Activated naive CD4-positive, alpha-beta T cell treated with anti-CD3 and anti-CD28 coated beads, Interleukin-2, amount 10 ng/mL, durations not matched to agents 7 days and 5 days (primary cell): Measurements from ENCODE around the gene TMA7.
A peak's percentile ranks its signal among the peaks of the same experiment; 100 is the strongest.

Experiments
- CTCF ChIA-PET: fragments of 350-600 bp; sonication (Branson Sonifier 250); formaldehyde crosslinking; loops from one replicate; lab custom pipeline; 2021; ENCODE audit warnings: antibody characterized with exemption; lab: Charles Lee
- DNase-seq: peaks from one replicate; pipeline ENCODE4 v3.0.0-alpha.2; 2020
- H3K27ac Mint-ChIP-seq: one replicate; pipeline ENCODE4 v1.8.0; 2021; ENCODE audit warnings: mild to moderate bottlenecking, moderate library complexity, mixed read lengths
- H3K27me3 Mint-ChIP-seq: one replicate; pipeline ENCODE4 v1.8.0; 2021; ENCODE audit warnings: mild to moderate bottlenecking, mixed read lengths
- H3K36me3 Mint-ChIP-seq: one replicate; pipeline ENCODE4 v1.8.0; 2021; ENCODE audit warnings: mixed read lengths
- H3K4me1 Mint-ChIP-seq: one replicate; pipeline ENCODE4 v1.8.0; 2021; ENCODE audit warnings: mixed read lengths
- H3K4me3 Mint-ChIP-seq: one replicate; pipeline ENCODE4 v1.8.0; 2021; ENCODE audit warnings: mild to moderate bottlenecking, moderate library complexity, mixed read lengths
- H3K9me3 Mint-ChIP-seq: one replicate; pipeline ENCODE4 v1.8.0; 2021; ENCODE audit warnings: mixed read lengths

The TMA7 gene

DNA sequence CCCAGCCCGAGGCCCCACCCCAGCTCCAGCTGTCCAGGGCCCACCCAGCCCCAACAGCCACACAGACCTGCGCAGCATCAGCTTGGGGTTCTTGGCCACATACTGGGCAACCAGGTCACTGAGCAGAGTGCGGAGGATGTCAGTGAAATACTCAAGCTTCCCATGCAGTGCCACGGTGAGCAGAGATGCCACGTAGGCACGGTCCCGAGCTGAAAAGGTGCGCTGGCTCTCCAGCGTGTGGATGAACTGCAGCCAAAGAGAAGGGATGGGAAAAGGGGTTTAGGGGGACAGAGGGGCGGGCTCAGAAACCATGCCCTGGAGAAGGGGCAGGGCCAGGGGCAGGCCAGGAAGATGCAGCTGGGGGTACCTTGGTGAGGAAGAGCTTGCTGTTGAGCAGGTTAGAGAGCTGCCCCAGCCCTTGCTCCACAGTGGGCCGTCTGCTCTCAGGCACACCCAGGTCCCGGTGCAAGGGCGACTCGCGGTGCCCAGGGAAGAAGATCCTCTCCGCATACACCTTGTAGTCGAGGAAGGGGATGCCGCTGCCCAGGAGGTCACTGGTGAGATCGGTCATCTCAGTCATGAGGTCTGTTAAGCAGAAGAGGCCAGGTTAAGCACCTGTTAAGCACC lies 27.6 kb upstream of the TMA7 start:
- H3K4me1 Mint-ChIP-seq = no peaks in the 10 kb centered on the region
- no peaks in the 10 kb centered on the region for H3K9me3 Mint-ChIP-seq
- H3K36me3 Mint-ChIP-seq = no peaks in the 10 kb centered on the region
- peaks cover 3% of the 10 kb centered on the region for H3K27me3 Mint-ChIP-seq
- CTCF ChIA-PET = interaction anchor here (1.3 to 1.4 kb wide), 2 partner anchors 24 to 25 kb away, joined by 3 to 9 read pairs; no protein-coding TSS in a partner anchor
- H3K4me3 Mint-ChIP-seq = no peak overlapping the region
- peak; percentile 17 for DNase-seq
- no peak overlapping the region for H3K27ac Mint-ChIP-seq

DNA sequence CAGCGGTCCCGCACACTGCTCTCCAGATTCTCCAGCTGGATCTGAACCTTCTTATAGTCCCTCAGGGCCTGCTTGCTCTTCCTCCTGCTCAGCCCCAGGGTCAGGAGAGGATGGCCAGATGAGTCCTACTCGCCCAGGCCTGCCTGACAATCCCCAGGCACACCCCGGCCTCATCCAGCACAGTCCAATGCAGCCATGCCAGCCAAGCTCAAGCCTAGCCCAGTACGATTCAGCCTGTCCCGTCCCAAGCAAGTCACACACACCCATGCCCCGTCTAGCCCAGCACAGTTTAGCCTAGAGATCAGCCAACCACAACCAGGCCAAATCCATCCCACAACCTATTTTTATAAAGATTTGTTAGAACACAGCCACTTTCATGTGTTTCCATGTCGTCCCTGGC lies 27.0 kb upstream of the TMA7 start:
- no peak overlapping the region for H3K27ac Mint-ChIP-seq
- CTCF ChIA-PET = interaction anchor here (0.7 to 1.3 kb wide), 2 partner anchors 23 to 25 kb away, joined by 3 read pairs; no protein-coding TSS in a partner anchor
- no peaks in the 10 kb centered on the region for H3K27me3 Mint-ChIP-seq
- H3K4me1 Mint-ChIP-seq = no peaks in the 10 kb centered on the region
- no peak overlapping the region for H3K4me3 Mint-ChIP-seq
- DNase-seq = no peak
- H3K9me3 Mint-ChIP-seq = no peaks in the 10 kb centered on the region
- H3K36me3 Mint-ChIP-seq = no peaks in the 10 kb centered on the region

DNA sequence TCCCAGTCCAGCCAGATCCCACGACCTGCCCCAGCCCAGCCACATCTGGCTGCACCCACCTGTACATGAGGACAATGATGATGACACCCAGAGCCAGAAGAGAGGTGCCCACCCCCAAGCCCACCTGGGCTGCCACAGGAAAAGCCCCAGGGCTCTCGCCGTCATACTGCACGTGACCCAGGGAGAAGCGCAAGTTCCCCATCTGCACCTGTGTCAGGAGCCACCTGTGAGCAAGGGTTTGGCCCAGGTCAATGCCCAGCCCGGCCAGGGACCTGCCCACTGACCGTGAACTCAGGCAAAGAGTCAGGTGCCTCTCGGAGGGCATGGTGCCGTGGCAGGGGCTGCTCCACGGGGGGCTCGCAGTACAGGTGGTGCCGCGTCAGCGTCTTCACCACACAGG lies 26.4 kb upstream of the TMA7 start:
- Mint-ChIP-seq H3K9me3 (no peaks in the 10 kb centered on the region), H3K4me3 (no peak overlapping the region), H3K27ac (no peak overlapping the region)

DNA sequence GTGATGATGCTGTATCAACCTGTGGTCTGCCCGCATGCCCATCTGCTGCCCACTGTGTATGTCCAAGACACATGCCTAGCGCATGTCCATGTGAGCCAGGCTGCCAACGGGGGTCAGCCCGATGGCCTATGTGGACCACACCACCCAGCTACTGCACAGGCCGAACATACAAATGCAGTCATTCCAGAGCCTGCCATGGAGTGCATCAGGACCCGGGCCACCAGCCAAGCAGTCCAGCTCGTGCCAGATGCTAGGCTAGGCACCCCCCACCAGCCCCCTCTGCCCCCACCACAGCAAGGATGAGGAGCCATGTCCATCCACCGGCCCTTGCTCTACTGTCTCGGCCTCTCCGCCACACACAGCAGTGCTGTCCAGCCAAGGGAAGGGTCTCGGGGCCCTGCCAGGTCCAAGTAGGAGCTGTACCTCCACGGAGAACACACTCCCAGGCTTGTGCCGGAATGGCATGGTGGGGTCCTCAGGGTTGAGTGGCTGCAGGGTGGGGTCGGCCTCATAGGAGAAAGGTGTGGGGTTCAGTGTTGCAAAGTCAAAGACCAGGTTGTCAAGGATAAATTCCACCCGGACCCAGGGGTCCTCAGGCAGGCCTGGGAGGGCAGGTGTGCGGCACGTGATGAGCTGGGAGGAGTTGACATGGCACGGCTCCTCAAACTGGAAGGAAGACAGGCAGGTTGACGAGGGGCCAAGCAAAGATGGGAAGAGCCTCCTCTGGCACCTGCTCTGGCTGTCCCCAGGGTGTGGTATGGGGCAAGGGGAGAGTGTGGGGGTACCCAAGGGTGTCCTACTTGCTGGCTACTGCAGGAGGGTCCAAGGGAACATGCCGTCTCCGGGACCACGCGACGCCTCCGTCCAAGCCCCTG lies 25.4 kb upstream of the TMA7 start:
- CTCF ChIA-PET = interaction anchor here (1.9 to 2.5 kb wide), 2 partner anchors 18 to 22 kb away, joined by 5 to 10 read pairs; no protein-coding TSS in a partner anchor
- no peak overlapping the region for H3K27ac Mint-ChIP-seq
- H3K36me3 Mint-ChIP-seq = no peaks in the 10 kb centered on the region
- DNase-seq = no peak
- H3K4me3 Mint-ChIP-seq = no peak overlapping the region
- H3K4me1 Mint-ChIP-seq = no peaks in the 10 kb centered on the region
- H3K27me3 Mint-ChIP-seq = no peaks in the 10 kb centered on the region
- H3K9me3 Mint-ChIP-seq = no peaks in the 10 kb centered on the region

More for the DNA sequence above, 26.4 kb upstream of the TMA7 start:
- H3K36me3 Mint-ChIP-seq = no peaks in the 10 kb centered on the region
- no peaks in the 10 kb centered on the region for H3K27me3 Mint-ChIP-seq
- H3K4me1 Mint-ChIP-seq = no peaks in the 10 kb centered on the region
- CTCF ChIA-PET = interaction anchor here (0.7 to 1.3 kb wide), 2 partner anchors 22 to 24 kb away, joined by 3 read pairs; no protein-coding TSS in a partner anchor
- DNase-seq = no peak

DNA sequence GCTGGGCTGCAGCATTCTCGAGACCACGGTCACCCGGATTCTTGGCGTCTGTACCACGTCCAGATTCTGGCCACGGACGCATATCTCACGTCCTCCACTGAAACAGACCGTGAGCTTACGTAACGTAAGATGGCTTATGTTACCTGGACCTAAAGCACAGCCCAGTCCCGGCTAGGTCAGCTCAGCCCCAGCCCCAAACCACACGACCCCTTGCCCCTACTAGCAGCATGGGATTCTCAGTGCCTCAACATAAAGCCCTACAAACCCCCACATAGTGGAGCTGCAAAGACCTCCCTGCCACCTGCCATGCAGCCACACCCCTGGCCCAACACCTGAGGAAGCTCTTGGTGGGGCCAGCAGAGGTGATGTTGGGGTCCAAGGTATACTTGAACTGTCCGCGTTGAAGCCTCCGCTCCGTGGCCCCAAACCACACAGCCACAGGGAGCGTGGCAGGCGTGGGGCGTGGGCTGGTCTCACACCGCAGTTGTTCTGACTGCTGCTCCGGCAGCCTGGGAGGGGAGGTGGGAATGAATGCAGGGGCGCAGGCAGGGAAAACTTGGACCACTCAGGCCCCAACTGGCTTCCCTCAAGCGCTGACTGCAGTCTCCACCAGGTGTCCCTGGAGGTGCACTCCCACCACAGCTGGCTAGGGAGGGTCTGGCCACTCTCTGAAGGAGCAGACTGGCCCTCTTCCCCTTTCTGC lies 24.7 kb upstream of the TMA7 start:
- no peak for DNase-seq
- Mint-ChIP-seq H3K27ac (no peak overlapping the region), H3K36me3 (no peaks in the 10 kb centered on the region), H3K27me3 (no peaks in the 10 kb centered on the region), H3K4me1 (no peaks in the 10 kb centered on the region), H3K9me3 (no peaks in the 10 kb centered on the region), H3K4me3 (no peak overlapping the region)
- CTCF ChIA-PET = interaction anchor here (1.9 to 2.5 kb wide), 3 partner anchors 15 to 21 kb away, joined by 5 to 10 read pairs (median 6); no protein-coding TSS in a partner anchor

- Mint-ChIP-seq H3K36me3 (no peaks in the 10 kb centered on the region), H3K27me3 (no peaks in the 10 kb centered on the region), H3K4me3 (no peak overlapping the region), H3K27ac (no peak overlapping the region), H3K4me1 (no peaks in the 10 kb centered on the region), H3K9me3 (no peaks in the 10 kb centered on the region)
- DNase-seq = no peak
- CTCF ChIA-PET = interaction anchor here (1.0 to 2.5 kb wide), 4 partner anchors 16 to 91 kb away, joined by 3 to 10 read pairs (median 6); no protein-coding TSS in a partner anchor
Observed at GRCh38 chr3:48416091-48416505, 24.0 kb upstream of the TMA7 start.

GRCh38 chr3:48416546-48416945 lies 23.5 kb upstream of the TMA7 start:
- H3K4me1 Mint-ChIP-seq = no peaks in the 10 kb centered on the region
- DNase-seq = no peak
- H3K36me3 Mint-ChIP-seq = no peaks in the 10 kb centered on the region
- no peaks in the 10 kb centered on the region for H3K9me3 Mint-ChIP-seq
- no peak overlapping the region for H3K4me3 Mint-ChIP-seq
- CTCF ChIA-PET = interaction anchor here (1.0 to 2.5 kb wide), 3 partner anchors 16 to 91 kb away, joined by 3 to 10 read pairs (median 6); no protein-coding TSS in a partner anchor
- H3K27me3 Mint-ChIP-seq = no peaks in the 10 kb centered on the region
- no peak overlapping the region for H3K27ac Mint-ChIP-seq

- no peaks in the 10 kb centered on the region for H3K36me3 Mint-ChIP-seq
- CTCF ChIA-PET = no interaction called here
- no peaks in the 10 kb centered on the region for H3K27me3 Mint-ChIP-seq
- no peak overlapping the region for H3K27ac Mint-ChIP-seq
- peaks cover 4% of the 10 kb centered on the region for H3K4me1 Mint-ChIP-seq
- no peaks in the 10 kb centered on the region for H3K9me3 Mint-ChIP-seq
- no peak for DNase-seq
- no peak overlapping the region for H3K4me3 Mint-ChIP-seq
Observed at GRCh38 chr3:48417529-48418108, 22.4 kb upstream of the TMA7 start.

- Mint-ChIP-seq H3K4me1 (peaks cover 4% of the 10 kb centered on the region), H3K27me3 (peaks cover 4% of the 10 kb centered on the region), H3K4me3 (no peak overlapping the region), H3K36me3 (no peaks in the 10 kb centered on the region), H3K27ac (no peak overlapping the region), H3K9me3 (no peaks in the 10 kb centered on the region)
- no peak for DNase-seq
- CTCF ChIA-PET = interaction anchor here (1.5 kb wide), 1 partner anchor 18 kb away, joined by 8 read pairs; no protein-coding TSS in a partner anchor
Observed at GRCh38 chr3:48418140-48418539, 21.9 kb upstream of the TMA7 start.

GRCh38 chr3:48418651-48419050 lies 21.4 kb upstream of the TMA7 start:
- H3K27me3 Mint-ChIP-seq = peaks cover 5% of the 10 kb centered on the region
- CTCF ChIA-PET = interaction anchor here (1.3 to 1.5 kb wide), 2 partner anchors 17 to 18 kb away, joined by 6 to 8 read pairs; no protein-coding TSS in a partner anchor
- H3K36me3 Mint-ChIP-seq = no peaks in the 10 kb centered on the region
- H3K4me3 Mint-ChIP-seq = no peak overlapping the region
- H3K4me1 Mint-ChIP-seq = peaks cover 4% of the 10 kb centered on the region
- no peaks in the 10 kb centered on the region for H3K9me3 Mint-ChIP-seq
- H3K27ac Mint-ChIP-seq = no peak overlapping the region
- no peak for DNase-seq

GRCh38 chr3:48419149-48419548 lies 20.9 kb upstream of the TMA7 start:
- Mint-ChIP-seq H3K4me3 (no peak overlapping the region), H3K27me3 (peaks cover 5% of the 10 kb centered on the region), H3K36me3 (no peaks in the 10 kb centered on the region), H3K9me3 (no peaks in the 10 kb centered on the region), H3K4me1 (peaks cover 4% of the 10 kb centered on the region), H3K27ac (no peak overlapping the region)
- CTCF ChIA-PET = interaction anchor here (1.3 to 1.5 kb wide), 2 partner anchors 17 to 18 kb away, joined by 6 to 8 read pairs; no protein-coding TSS in a partner anchor
- no peak for DNase-seq

- CTCF ChIA-PET = interaction anchor here (1.3 to 1.5 kb wide), 2 partner anchors 16 to 19 kb away, joined by 6 to 8 read pairs; no protein-coding TSS in a partner anchor
Observed at GRCh38 chr3:48419597-48419996, 20.5 kb upstream of the TMA7 start.

DNA sequence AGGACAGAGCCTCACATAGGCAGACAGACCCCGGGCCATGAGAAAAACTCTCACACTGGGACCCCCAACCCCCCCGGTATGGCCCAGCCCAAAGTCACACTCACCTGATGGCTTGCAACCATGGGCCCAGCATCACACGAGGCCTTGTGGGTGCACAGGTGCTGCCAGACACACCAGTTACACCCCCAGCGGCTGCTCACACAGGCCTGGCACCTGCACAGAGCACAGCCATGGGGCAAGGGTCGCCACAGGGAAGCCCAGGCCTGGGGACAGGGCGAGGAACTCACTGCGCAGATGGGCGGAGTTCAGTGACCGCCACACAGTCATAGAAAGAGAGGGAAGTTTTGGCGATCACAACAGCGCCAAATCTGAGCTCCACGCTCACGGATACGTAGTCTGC lies 19.5 kb upstream of the TMA7 start:
- Mint-ChIP-seq H3K4me1 (peaks cover 4% of the 10 kb centered on the region), H3K36me3 (no peaks in the 10 kb centered on the region), H3K9me3 (no peaks in the 10 kb centered on the region), H3K27ac (no peak overlapping the region), H3K4me3 (no peak overlapping the region), H3K27me3 (peaks cover 13% of the 10 kb centered on the region)
- no peak for DNase-seq
- CTCF ChIA-PET = interaction anchor here (1.1 to 1.6 kb wide), 3 partner anchors 11 to 15 kb away, joined by 4 to 6 read pairs (median 4); no protein-coding TSS in a partner anchor

More at GRCh38 chr3:48419597-48419996, 20.5 kb upstream of the TMA7 start:
- Mint-ChIP-seq H3K9me3 (no peaks in the 10 kb centered on the region), H3K36me3 (no peaks in the 10 kb centered on the region), H3K27me3 (peaks cover 8% of the 10 kb centered on the region), H3K4me3 (no peak overlapping the region), H3K27ac (no peak overlapping the region), H3K4me1 (peaks cover 4% of the 10 kb centered on the region)
- DNase-seq = no peak
